GM23338 (cell line): Measurements from ENCODE around the gene PLEKHM2. TPM values are rescaled to one million over a fixed set of nuclear protein-coding genes. Genes with fewer than 3 reads are reported as not detected.

Experiments
- EZH2phosphoT487 ChIP-seq: fragments of 200-600 bp; sonication (generic); IDR thresholded peaks from one replicate; pipeline ENCODE4 v1.8.1; 2018; ENCODE audit warnings: antibody characterized with exemption; ENCODE audit not compliant: unreplicated experiment
- JUNB ChIP-seq: IDR thresholded peaks from one replicate; pipeline ENCODE4 v1.6.1; 2016; ENCODE audit warnings: antibody characterized with exemption; ENCODE audit not compliant: unreplicated experiment
- NANOG ChIP-seq: IDR thresholded peaks from 2 replicates; pipeline ENCODE4 v1.6.1; 2016; ENCODE audit warnings: antibody characterized with exemption, borderline replicate concordance
- POLR2AphosphoS5 ChIP-seq: IDR thresholded peaks from 2 replicates; pipeline ENCODE4 v1.6.1; 2016; ENCODE audit warnings: antibody characterized with exemption, low read depth
- ZNF114 ChIP-seq: fragments of 250-450 bp; sonication (Bioruptor Pico); IDR thresholded peaks from 2 replicates; pipeline ENCODE4 v1.5.0; 2020; ENCODE audit warnings: mild to moderate bottlenecking, moderate library complexity
- polyA plus RNA-seq: library from polyadenylated mRNA; unstranded; fragments of >200 nt; fragmentation: Nextera tagmentation; extraction: Ambion mirVana; gene quantifications from 2 replicates; pipeline ENCODE4 v1.2.1, GENCODE V29; 2016
- total RNA-seq: library from RNA; depleted of rRNA; stranded (reverse); fragments of >200 nt; shearing (Covaris generic); gene quantifications from 2 replicates; pipeline ENCODE4 v1.2.3, GENCODE V29; 2014
- TF ChIP-seq, protein P1 (sequence below): fragments of 250-450 bp; sonication (Bioruptor Pico); IDR thresholded peaks from 2 replicates; pipeline ENCODE4 v1.5.0; 2020; ENCODE audit warnings: mild to moderate bottlenecking, moderate library complexity
- TF ChIP-seq, protein P2 (sequence below): IDR thresholded peaks from 2 replicates; pipeline ENCODE4 v1.6.1; 2016; ENCODE audit warnings: antibody characterized with exemption
- TF ChIP-seq, protein P3 (sequence below), 2 experiments: fragments of 200-600 bp in 1 of 2; sonication (generic) in 1 of 2; conservative IDR thresholded peaks; 2 replicates each; pipeline versions ENCODE4 v1.5.1 to v1.6.1; 2016 to 2017; ENCODE audit warnings: antibody characterized with exemption in 2 of 2, low read depth in 2 of 2, mild to moderate bottlenecking in 2 of 2, moderate library complexity in 1 of 2

PLEKHM2 gene
- total and polyA plus RNA-seq, 2 experiments from 2014 or later = 11.2 to 40.0 TPM

DNA sequence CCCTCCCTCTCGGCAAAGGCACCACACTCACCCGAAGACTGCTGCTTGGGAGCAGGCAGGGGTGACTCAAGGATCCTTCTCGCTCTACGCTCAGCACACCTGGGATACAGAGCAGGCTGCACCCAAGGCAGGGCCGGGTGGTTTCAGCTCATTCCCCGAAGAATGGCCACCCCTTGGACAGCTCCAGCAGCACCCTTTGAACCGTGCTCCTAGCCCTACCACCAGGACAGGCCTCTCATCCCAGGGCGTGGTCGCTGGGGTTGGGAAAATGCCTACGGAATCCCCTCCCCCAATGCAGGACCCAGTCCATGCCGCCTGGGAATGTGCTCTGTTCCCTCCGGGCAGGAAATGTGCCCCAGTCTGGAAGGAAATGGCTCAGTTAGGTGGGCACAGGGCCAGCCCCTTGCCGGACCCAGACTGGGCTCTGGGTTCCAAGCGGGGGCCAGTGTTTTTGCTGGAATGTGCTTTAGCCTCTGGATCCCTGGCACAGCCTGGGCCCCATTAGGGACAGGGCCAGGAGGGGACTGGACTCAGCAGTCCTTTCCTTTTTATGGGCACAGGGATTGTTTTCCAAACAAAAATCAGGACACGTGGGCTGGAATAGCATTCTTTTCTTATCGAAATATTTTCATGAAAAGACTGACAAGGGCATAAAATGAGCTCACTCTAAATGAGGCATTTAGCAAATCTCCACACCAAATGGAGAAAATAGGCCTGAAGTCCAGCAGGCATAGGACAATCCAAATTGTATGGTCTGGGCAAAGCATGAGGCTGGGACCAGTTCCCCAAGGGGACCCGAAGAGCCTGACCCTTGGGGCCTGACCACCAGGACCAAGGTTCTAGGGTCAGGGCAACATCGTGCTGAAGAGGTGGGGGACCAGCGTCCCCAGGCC is 65.5 kb downstream of the PLEKHM2 start (continued):
- TF ChIP-seq, protein P1, sequence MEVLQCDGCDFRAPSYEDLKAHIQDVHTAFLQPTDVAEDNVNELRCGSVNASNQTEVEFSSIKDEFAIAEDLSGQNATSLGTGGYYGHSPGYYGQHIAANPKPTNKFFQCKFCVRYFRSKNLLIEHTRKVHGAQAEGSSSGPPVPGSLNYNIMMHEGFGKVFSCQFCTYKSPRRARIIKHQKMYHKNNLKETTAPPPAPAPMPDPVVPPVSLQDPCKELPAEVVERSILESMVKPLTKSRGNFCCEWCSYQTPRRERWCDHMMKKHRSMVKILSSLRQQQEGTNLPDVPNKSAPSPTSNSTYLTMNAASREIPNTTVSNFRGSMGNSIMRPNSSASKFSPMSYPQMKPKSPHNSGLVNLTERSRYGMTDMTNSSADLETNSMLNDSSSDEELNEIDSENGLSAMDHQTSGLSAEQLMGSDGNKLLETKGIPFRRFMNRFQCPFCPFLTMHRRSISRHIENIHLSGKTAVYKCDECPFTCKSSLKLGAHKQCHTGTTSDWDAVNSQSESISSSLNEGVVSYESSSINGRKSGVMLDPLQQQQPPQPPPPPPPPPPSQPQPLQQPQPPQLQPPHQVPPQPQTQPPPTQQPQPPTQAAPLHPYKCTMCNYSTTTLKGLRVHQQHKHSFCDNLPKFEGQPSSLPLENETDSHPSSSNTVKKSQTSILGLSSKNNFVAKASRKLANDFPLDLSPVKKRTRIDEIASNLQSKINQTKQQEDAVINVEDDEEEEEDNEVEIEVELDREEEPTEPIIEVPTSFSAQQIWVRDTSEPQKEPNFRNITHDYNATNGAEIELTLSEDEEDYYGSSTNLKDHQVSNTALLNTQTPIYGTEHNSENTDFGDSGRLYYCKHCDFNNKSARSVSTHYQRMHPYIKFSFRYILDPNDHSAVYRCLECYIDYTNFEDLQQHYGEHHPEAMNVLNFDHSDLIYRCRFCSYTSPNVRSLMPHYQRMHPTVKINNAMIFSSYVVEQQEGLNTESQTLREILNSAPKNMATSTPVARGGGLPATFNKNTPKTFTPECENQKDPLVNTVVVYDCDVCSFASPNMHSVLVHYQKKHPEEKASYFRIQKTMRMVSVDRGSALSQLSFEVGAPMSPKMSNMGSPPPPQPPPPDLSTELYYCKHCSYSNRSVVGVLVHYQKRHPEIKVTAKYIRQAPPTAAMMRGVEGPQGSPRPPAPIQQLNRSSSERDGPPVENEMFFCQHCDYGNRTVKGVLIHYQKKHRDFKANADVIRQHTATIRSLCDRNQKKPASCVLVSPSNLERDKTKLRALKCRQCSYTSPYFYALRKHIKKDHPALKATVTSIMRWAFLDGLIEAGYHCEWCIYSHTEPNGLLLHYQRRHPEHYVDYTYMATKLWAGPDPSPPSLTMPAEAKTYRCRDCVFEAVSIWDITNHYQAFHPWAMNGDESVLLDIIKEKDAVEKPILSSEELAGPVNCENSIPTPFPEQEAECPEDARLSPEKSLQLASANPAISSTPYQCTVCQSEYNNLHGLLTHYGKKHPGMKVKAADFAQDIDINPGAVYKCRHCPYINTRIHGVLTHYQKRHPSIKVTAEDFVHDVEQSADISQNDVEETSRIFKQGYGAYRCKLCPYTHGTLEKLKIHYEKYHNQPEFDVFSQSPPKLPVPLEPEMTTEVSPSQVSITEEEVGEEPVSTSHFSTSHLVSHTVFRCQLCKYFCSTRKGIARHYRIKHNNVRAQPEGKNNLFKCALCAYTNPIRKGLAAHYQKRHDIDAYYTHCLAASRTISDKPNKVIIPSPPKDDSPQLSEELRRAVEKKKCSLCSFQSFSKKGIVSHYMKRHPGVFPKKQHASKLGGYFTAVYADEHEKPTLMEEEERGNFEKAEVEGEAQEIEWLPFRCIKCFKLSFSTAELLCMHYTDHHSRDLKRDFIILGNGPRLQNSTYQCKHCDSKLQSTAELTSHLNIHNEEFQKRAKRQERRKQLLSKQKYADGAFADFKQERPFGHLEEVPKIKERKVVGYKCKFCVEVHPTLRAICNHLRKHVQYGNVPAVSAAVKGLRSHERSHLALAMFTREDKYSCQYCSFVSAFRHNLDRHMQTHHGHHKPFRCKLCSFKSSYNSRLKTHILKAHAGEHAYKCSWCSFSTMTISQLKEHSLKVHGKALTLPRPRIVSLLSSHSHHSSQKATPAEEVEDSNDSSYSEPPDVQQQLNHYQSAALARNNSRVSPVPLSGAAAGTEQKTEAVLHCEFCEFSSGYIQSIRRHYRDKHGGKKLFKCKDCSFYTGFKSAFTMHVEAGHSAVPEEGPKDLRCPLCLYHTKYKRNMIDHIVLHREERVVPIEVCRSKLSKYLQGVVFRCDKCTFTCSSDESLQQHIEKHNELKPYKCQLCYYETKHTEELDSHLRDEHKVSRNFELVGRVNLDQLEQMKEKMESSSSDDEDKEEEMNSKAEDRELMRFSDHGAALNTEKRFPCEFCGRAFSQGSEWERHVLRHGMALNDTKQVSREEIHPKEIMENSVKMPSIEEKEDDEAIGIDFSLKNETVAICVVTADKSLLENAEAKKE = no peak
- TF ChIP-seq, protein P2, sequence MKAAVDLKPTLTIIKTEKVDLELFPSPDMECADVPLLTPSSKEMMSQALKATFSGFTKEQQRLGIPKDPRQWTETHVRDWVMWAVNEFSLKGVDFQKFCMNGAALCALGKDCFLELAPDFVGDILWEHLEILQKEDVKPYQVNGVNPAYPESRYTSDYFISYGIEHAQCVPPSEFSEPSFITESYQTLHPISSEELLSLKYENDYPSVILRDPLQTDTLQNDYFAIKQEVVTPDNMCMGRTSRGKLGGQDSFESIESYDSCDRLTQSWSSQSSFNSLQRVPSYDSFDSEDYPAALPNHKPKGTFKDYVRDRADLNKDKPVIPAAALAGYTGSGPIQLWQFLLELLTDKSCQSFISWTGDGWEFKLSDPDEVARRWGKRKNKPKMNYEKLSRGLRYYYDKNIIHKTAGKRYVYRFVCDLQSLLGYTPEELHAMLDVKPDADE = no peak
- TF ChIP-seq, protein P3, sequence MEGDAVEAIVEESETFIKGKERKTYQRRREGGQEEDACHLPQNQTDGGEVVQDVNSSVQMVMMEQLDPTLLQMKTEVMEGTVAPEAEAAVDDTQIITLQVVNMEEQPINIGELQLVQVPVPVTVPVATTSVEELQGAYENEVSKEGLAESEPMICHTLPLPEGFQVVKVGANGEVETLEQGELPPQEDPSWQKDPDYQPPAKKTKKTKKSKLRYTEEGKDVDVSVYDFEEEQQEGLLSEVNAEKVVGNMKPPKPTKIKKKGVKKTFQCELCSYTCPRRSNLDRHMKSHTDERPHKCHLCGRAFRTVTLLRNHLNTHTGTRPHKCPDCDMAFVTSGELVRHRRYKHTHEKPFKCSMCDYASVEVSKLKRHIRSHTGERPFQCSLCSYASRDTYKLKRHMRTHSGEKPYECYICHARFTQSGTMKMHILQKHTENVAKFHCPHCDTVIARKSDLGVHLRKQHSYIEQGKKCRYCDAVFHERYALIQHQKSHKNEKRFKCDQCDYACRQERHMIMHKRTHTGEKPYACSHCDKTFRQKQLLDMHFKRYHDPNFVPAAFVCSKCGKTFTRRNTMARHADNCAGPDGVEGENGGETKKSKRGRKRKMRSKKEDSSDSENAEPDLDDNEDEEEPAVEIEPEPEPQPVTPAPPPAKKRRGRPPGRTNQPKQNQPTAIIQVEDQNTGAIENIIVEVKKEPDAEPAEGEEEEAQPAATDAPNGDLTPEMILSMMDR (conservative IDR thresholded peaks at IDR 0.05; ENCODE audit: low read depth in 2 of 2) = no peak
- TF ChIP-seq POLR2AphosphoS5 (no peak), EZH2phosphoT487 (no peak), ZNF114 (no peak), NANOG (no peak), JUNB (no peak)
